Measurements from ENCODE around the gene ATP5MG.
A peak's percentile ranks its signal among the peaks of the same experiment; 100 is the strongest.
"Not testable (repeated sequence)": the region's sequence is repeated elsewhere in the genome, so short reads cannot be mapped to it uniquely, and the experiment has no call there.

The ATP5MG gene

GRCh38 chr11:118410055-118410745, 8.8 kb downstream of the ATP5MG start:
- no peak for DNase-seq

- DNase-seq = no peak
Observed at GRCh38 chr11:118411530-118411929, 10.1 kb downstream of the ATP5MG start.

- DNase-seq = no peak
Observed at GRCh38 chr11:118412921-118413320, 11.5 kb downstream of the ATP5MG start.

GRCh38 chr11:118415062-118415738, 13.8 kb downstream of the ATP5MG start:
- no peak for DNase-seq

GRCh38 chr11:118415739-118416068, 14.3 kb downstream of the ATP5MG start:
- no peak for DNase-seq

- DNase-seq = not testable (repeated sequence)
Observed at GRCh38 chr11:118416900-118417299, 15.5 kb downstream of the ATP5MG start.

- DNase-seq = no peak
Observed at GRCh38 chr11:118417801-118418200, 16.4 kb downstream of the ATP5MG start.

- DNase-seq = no peak
Observed at GRCh38 chr11:118418766-118419165, 17.4 kb downstream of the ATP5MG start.

- no peak for DNase-seq
Observed at GRCh38 chr11:118427707-118428106, 26.3 kb downstream of the ATP5MG start.

GRCh38 chr11:118430956-118431355, 29.6 kb downstream of the ATP5MG start:
- no peak for DNase-seq

- DNase-seq = peak in 1 of 2 experiments; percentile 24
Observed at GRCh38 chr11:118434123-118434552, 32.7 kb downstream of the ATP5MG start.

GRCh38 chr11:118434553-118435289, 33.3 kb downstream of the ATP5MG start:
- peak; percentile 67 to 68 for DNase-seq

- DNase-seq = peak; percentile 79 to 80
Observed at GRCh38 chr11:118435290-118435892, 34.0 kb downstream of the ATP5MG start.

GRCh38 chr11:118435893-118436624, 34.7 kb downstream of the ATP5MG start, which contains the start of gene KMT2A:
TSS of gene KMT2A (plus strand) at chr11:118436492. CDS start at chr11:118436513, 21 bp downstream.
- peak; percentile 97 to 98 for DNase-seq

- DNase-seq = no peak
Observed at GRCh38 chr11:118436639-118437207, 35.3 kb downstream of the ATP5MG start.

- peak; percentile 60 to 68 for DNase-seq
Observed at GRCh38 chr11:118437208-118438125, 36.1 kb downstream of the ATP5MG start.

- DNase-seq = peak; percentile 57 to 67
Observed at GRCh38 chr11:118438314-118438931, 37.0 kb downstream of the ATP5MG start.

- no peak for DNase-seq
Observed at GRCh38 chr11:118439646-118440045, 38.2 kb downstream of the ATP5MG start.

- DNase-seq = no peak
Observed at GRCh38 chr11:118441770-118442275, 40.4 kb downstream of the ATP5MG start.

- DNase-seq = no peak
Observed at GRCh38 chr11:118442301-118442700, 40.9 kb downstream of the ATP5MG start.
